A549 (cell line): Measurements from ENCODE around the gene ANO10. TPM values are rescaled to one million over a fixed set of nuclear protein-coding genes. Genes with fewer than 3 reads are reported as not detected.
A peak's percentile ranks its signal among the peaks of the same experiment; 100 is the strongest.

ENCODE experiments used
- ATAC-seq, 2 experiments: fragments of 200-7000 bp in 1 of 2; fragments of >200 bp in 1 of 2; cut with Nextera tagmentation in 1 of 2; cut with Tn5 transposase in 1 of 2; 3 replicates each; pipeline versions ENCODE4 v1.8.0 to v1.9.1; 2018 to 2020; ENCODE audit warnings: mild to moderate bottlenecking in 1 of 2, moderate library complexity in 1 of 2
- CTCF ChIA-PET: fragments of 300-600 bp; sonication (Branson Sonifier 250); formaldehyde crosslinking; extraction: SDS; loops from one replicate; lab custom pipeline; 2021; ENCODE audit warnings: antibody characterized with exemption, inconsistent platforms; lab: Yijun Ruan, JAX
- POLR2A ChIA-PET: fragments of 350-600 bp; formaldehyde crosslinking; extraction: SDS; loops from one replicate; lab custom pipeline; 2021; ENCODE audit warnings: antibody characterized with exemption, inconsistent platforms; lab: Yijun Ruan, JAX
- DNase-seq, 2 experiments: peaks; one replicate each; pipeline versions ENCODE4 v3.0.0 to v3.0.0-alpha.2; 2011 to 2016; ENCODE audit warnings: low read depth in 1 of 2, low spot score in 1 of 2
- FAIRE-seq: peaks from 2 replicates; lab custom pipeline; 2011; peaks lifted over from hg19 to GRCh38; lab: Jason Lieb, UNC
- H3K27ac ChIP-seq, 2 experiments: fragments of >200 bp; sonication (Bioruptor Twin); formaldehyde crosslinking; 3 replicates each; pipeline ENCODE4 v1.5.1; 2016 to 2017
- H3K4me1 ChIP-seq: fragments of >200 bp; sonication (Bioruptor Twin); formaldehyde crosslinking; 3 replicates; pipeline ENCODE4 v1.6.1; 2016
- H3K4me2 ChIP-seq: fragments of >200 bp; sonication (Bioruptor Twin); formaldehyde crosslinking; 3 replicates; pipeline ENCODE4 v1.6.1; 2016
- H3K4me3 ChIP-seq: fragments of >200 bp; sonication (Bioruptor Twin); formaldehyde crosslinking; 3 replicates; pipeline ENCODE4 v1.5.1; 2016
- H3K9me3 ChIP-seq: fragments of >200 bp; sonication (Bioruptor Twin); formaldehyde crosslinking; 3 replicates; pipeline ENCODE4 v1.6.1; 2016
- ATOH8 ChIP-seq: fragments of 250-450 bp; sonication (Bioruptor Pico); IDR thresholded peaks from 2 replicates; pipeline ENCODE4 v1.5.0; 2020; ENCODE audit warnings: low read depth, mild to moderate bottlenecking, moderate library complexity
- BHLHE40 ChIP-seq: IDR thresholded peaks from 2 replicates; pipeline ENCODE4 v1.6.1; 2012; ENCODE audit warnings: low read depth, low read length, inconsistent platforms
- CBX2 ChIP-seq: fragments of 200-600 bp; sonication (generic); IDR thresholded peaks from 2 replicates; pipeline ENCODE4 v1.6.1; 2016; ENCODE audit warnings: low read depth, mild to moderate bottlenecking, borderline replicate concordance
- CHD2 ChIP-seq: fragments of 150-350 bp; IDR thresholded peaks from 2 replicates; pipeline ENCODE4 v1.6.1; 2014; ENCODE audit warnings: low read length; ENCODE audit not compliant: partially characterized antibody
- CHD4 ChIP-seq: fragments of 200-600 bp; sonication (generic); IDR thresholded peaks from 2 replicates; pipeline ENCODE4 v1.6.1; 2016; ENCODE audit warnings: antibody characterized with exemption, mild to moderate bottlenecking, borderline replicate concordance
- E2F6 ChIP-seq: IDR thresholded peaks from 2 replicates; pipeline ENCODE4 v1.6.1; 2012; ENCODE audit warnings: low read depth, borderline replicate concordance
- EHF ChIP-seq: fragments of 250-450 bp; sonication (Bioruptor Pico); IDR thresholded peaks from 2 replicates; pipeline ENCODE4 v1.5.0; 2020; ENCODE audit warnings: mild to moderate bottlenecking
- FOSL2 ChIP-seq, 2 experiments: fragments of 450-650 bp in 1 of 2; fragments of >200 bp in 1 of 2; sonication (Bioruptor Twin) in 1 of 2; formaldehyde crosslinking; IDR thresholded peaks; 2 replicates each; pipeline versions ENCODE4 v1.5.0 to v1.6.1; 2016 to 2020; ENCODE audit warnings: mild to moderate bottlenecking in 1 of 2, moderate library complexity in 1 of 2
- HMGXB4 ChIP-seq: fragments of 250-450 bp; sonication (Bioruptor Pico); IDR thresholded peaks from 2 replicates; pipeline ENCODE4 v1.5.0; 2021; ENCODE audit warnings: mild to moderate bottlenecking, moderate library complexity, borderline replicate concordance
- PHF8 ChIP-seq: fragments of 200-600 bp; sonication (generic); IDR thresholded peaks from 2 replicates; pipeline ENCODE4 v1.6.1; 2016; ENCODE audit warnings: low read depth, mild to moderate bottlenecking, antibody characterized with exemption, moderate library complexity, borderline replicate concordance
- POLR2AphosphoS2 ChIP-seq: conservative IDR thresholded peaks from 2 replicates; pipeline ENCODE4 v1.6.1; 2012; ENCODE audit warnings: low read length, improper control_type of control experiment, inconsistent platforms
- RAD21 ChIP-seq, 2 experiments: fragments of >200 bp in 1 of 2; sonication (Bioruptor Twin) in 1 of 2; formaldehyde crosslinking in 1 of 2; IDR thresholded peaks in 1 of 2; conservative IDR thresholded peaks in 1 of 2; 2 replicates in 1 of 2; 3 replicates in 1 of 2; pipeline ENCODE4 v1.6.1; 2012 to 2018; ENCODE audit warnings: inconsistent platforms in 1 of 2
- RNF2 ChIP-seq: fragments of 200-600 bp; sonication (generic); IDR thresholded peaks from 2 replicates; pipeline ENCODE4 v1.6.1; 2016; ENCODE audit warnings: low read depth, mild to moderate bottlenecking, antibody characterized with exemption, moderate library complexity, borderline replicate concordance
- SMC3 ChIP-seq: fragments of >200 bp; sonication (Bioruptor Twin); formaldehyde crosslinking; IDR thresholded peaks from 3 replicates; pipeline ENCODE4 v1.6.1; 2018; ENCODE audit warnings: inconsistent platforms
- TFCP2L1 ChIP-seq: fragments of 250-450 bp; sonication (Bioruptor Pico); IDR thresholded peaks from 2 replicates; pipeline ENCODE4 v1.5.0; 2021; ENCODE audit warnings: mild to moderate bottlenecking
- USF2 ChIP-seq: fragments of 450-650 bp; IDR thresholded peaks from 2 replicates; pipeline ENCODE4 v1.6.1; 2014; ENCODE audit warnings: antibody characterized with exemption
- ZFP36 ChIP-seq: fragments of 450-650 bp; IDR thresholded peaks from 2 replicates; pipeline ENCODE4 v1.6.1; 2014; ENCODE audit warnings: borderline replicate concordance; ENCODE audit not compliant: partially characterized antibody
- ZSCAN20 ChIP-seq: fragments of 250-450 bp; sonication (Bioruptor Pico); IDR thresholded peaks from 2 replicates; pipeline ENCODE4 v1.8.0; 2022; ENCODE audit warnings: mild to moderate bottlenecking, moderate library complexity
- WGBS: methylation state at CpG from one replicate; pipeline ENCODE4 v1.1.6; 2017; ENCODE audit errors: missing lambda C conversion rate; 5-methylcytosine and 5-hydroxymethylcytosine counted together
- polyA plus RNA-seq, 4 experiments: library from polyadenylated mRNA; depleted of rRNA in 3 of 4; stranded (reverse); fragments of >200 nt; fragmentation: RNase III in 1 of 4; extraction: RNeasy Plus Mini Kit Qiagen cat#74134 plus additional on column Dnase treatment in 1 of 4; gene quantifications; 2 replicates in 3 of 4; 3 replicates in 1 of 4; pipeline ENCODE4 v1.2.3, GENCODE V29; 2011 to 2017
- TF ChIP-seq, protein P1 (sequence below): fragments of 200-600 bp; sonication (generic); IDR thresholded peaks from 2 replicates; pipeline ENCODE4 v1.6.1; 2016; ENCODE audit warnings: antibody characterized with exemption, mild to moderate bottlenecking, moderate library complexity
- TF ChIP-seq, protein P2 (sequence below): IDR thresholded peaks from 2 replicates; pipeline ENCODE4 v1.6.1; 2012

ANO10 gene
- polyA plus RNA-seq, 2 of the 4 experiments (the other 2 are of a cell fraction): 20.0 to 22.8 TPM

GRCh38 chr3:43515208-43515917, 106.4 kb downstream of the ANO10 start (continued):
- no peak for TF ChIP-seq USF2

- Histone ChIP-seq H3K4me1 (no peaks in the 10 kb centered on the region), H3K27ac (no peak overlapping the region), H3K9me3 (no peaks in the 10 kb centered on the region), H3K4me2 (no peak overlapping the region), H3K4me3 (no peak overlapping the region)
- CTCF ChIA-PET: no interaction called here
- DNase-seq (peak in 1 of 2 experiments; percentile 7), FAIRE-seq (no peak), ATAC-seq (no peak)
- TF ChIP-seq TFCP2L1 (CRISPR knock-in tag): no peak
- TF ChIP-seq EHF (CRISPR knock-in tag): no peak
- no peak for TF ChIP-seq CHD4
- no peak for TF ChIP-seq BHLHE40
- 67% methylated on average over 5 of the region's 5 CpGs for WGBS
- POLR2A ChIA-PET: no interaction called here
These were observed 108.9 kb downstream of the ANO10 start for GRCh38 chr3:43512754-43513404.

GRCh38 chr3:43506644-43507043, 115.2 kb downstream of the ANO10 start:
- Histone ChIP-seq H3K4me1 (no peaks in the 10 kb centered on the region), H3K9me3 (no peaks in the 10 kb centered on the region), H3K4me3 (no peak overlapping the region), H3K27ac (no peak overlapping the region), H3K4me2 (no peak overlapping the region)
- no peak for DNase-seq
- no peak for FAIRE-seq
- ChIA-PET CTCF (no interaction called here), POLR2A (no interaction called here)
- TF ChIP-seq, protein P1, sequence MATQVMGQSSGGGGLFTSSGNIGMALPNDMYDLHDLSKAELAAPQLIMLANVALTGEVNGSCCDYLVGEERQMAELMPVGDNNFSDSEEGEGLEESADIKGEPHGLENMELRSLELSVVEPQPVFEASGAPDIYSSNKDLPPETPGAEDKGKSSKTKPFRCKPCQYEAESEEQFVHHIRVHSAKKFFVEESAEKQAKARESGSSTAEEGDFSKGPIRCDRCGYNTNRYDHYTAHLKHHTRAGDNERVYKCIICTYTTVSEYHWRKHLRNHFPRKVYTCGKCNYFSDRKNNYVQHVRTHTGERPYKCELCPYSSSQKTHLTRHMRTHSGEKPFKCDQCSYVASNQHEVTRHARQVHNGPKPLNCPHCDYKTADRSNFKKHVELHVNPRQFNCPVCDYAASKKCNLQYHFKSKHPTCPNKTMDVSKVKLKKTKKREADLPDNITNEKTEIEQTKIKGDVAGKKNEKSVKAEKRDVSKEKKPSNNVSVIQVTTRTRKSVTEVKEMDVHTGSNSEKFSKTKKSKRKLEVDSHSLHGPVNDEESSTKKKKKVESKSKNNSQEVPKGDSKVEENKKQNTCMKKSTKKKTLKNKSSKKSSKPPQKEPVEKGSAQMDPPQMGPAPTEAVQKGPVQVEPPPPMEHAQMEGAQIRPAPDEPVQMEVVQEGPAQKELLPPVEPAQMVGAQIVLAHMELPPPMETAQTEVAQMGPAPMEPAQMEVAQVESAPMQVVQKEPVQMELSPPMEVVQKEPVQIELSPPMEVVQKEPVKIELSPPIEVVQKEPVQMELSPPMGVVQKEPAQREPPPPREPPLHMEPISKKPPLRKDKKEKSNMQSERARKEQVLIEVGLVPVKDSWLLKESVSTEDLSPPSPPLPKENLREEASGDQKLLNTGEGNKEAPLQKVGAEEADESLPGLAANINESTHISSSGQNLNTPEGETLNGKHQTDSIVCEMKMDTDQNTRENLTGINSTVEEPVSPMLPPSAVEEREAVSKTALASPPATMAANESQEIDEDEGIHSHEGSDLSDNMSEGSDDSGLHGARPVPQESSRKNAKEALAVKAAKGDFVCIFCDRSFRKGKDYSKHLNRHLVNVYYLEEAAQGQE: no peak
- TF ChIP-seq, protein P2, sequence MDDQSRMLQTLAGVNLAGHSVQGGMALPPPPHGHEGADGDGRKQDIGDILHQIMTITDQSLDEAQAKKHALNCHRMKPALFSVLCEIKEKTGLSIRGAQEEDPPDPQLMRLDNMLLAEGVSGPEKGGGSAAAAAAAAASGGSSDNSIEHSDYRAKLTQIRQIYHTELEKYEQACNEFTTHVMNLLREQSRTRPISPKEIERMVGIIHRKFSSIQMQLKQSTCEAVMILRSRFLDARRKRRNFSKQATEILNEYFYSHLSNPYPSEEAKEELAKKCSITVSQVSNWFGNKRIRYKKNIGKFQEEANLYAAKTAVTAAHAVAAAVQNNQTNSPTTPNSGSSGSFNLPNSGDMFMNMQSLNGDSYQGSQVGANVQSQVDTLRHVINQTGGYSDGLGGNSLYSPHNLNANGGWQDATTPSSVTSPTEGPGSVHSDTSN: no peak
- TF ChIP-seq POLR2AphosphoS2: no peak
- TF ChIP-seq ATOH8 (CRISPR knock-in tag): no peak
- no peak for TF ChIP-seq RNF2
- no peak for TF ChIP-seq CBX2
- no peak for ATAC-seq
- WGBS: 69% methylated on average over 4 of the region's 4 CpGs

GRCh38 chr3:43505351-43505750, 116.5 kb downstream of the ANO10 start:
- ATAC-seq: no peak

More at GRCh38 chr3:43505351-43505750, 116.5 kb downstream of the ANO10 start:
- WGBS: 50% methylated on average over 3 of the region's 3 CpGs
- FAIRE-seq: no peak
- CTCF ChIA-PET: no interaction called here
- Histone ChIP-seq H3K4me3 (no peak overlapping the region), H3K27ac (no peak overlapping the region), H3K4me1 (no peaks in the 10 kb centered on the region), H3K9me3 (no peaks in the 10 kb centered on the region), H3K4me2 (no peak overlapping the region)
- TF ChIP-seq ZSCAN20 (CRISPR knock-in tag) (no peak), FOSL2 (IDR thresholded peaks at IDR 0.05) (no peak), FOSL2 (CRISPR knock-in tag; IDR thresholded peaks at IDR 0.05) (no peak), PHF8 (no peak), RAD21 (conservative IDR thresholded peaks at IDR 0.05 in 1 of 2, IDR thresholded peaks at IDR 0.05 in 1 of 2) (no peak), ZFP36 (no peak), HMGXB4 (no peak), E2F6 (no peak), SMC3 (no peak), CHD2 (no peak)
- no peak for DNase-seq
- POLR2A ChIA-PET: no interaction called here
